ENCODE data around the gene NR4A1.

The NR4A1 gene

GRCh38 chr12:52018433-52019112, 32.7 kb upstream of the NR4A1 start:
- no peak for DNase-seq

GRCh38 chr12:52019113-52019770, 32.0 kb upstream of the NR4A1 start:
- DNase-seq = no peak

GRCh38 chr12:52020539-52021336, 30.5 kb upstream of the NR4A1 start:
- no peak for DNase-seq

GRCh38 chr12:52022841-52023181, 28.4 kb upstream of the NR4A1 start:
- DNase-seq = no peak

- peak; percentile 53 for DNase-seq
Measured at GRCh38 chr12:52023182-52023975, 27.9 kb upstream of the NR4A1 start.

- no peak for DNase-seq
Measured at GRCh38 chr12:52023976-52024688, 27.1 kb upstream of the NR4A1 start.

GRCh38 chr12:52024845-52025230, 26.4 kb upstream of the NR4A1 start:
- no peak for DNase-seq

GRCh38 chr12:52026263-52026662, 25.0 kb upstream of the NR4A1 start:
- no peak for DNase-seq

- DNase-seq = no peak
Measured at GRCh38 chr12:52027085-52027843, 24.0 kb upstream of the NR4A1 start.

GRCh38 chr12:52029685-52030084, 21.6 kb upstream of the NR4A1 start:
- DNase-seq = no peak

GRCh38 chr12:52032446-52032803, 18.8 kb upstream of the NR4A1 start:
- no peak for DNase-seq

GRCh38 chr12:52032804-52033445, 18.3 kb upstream of the NR4A1 start:
- DNase-seq = peak; percentile 83

- no peak for DNase-seq
Measured at GRCh38 chr12:52033446-52034140, 17.6 kb upstream of the NR4A1 start.

- DNase-seq = no peak
Measured at GRCh38 chr12:52035190-52035589, 16.1 kb upstream of the NR4A1 start.

- DNase-seq = no peak
Measured at GRCh38 chr12:52035926-52036325, 15.3 kb upstream of the NR4A1 start.

GRCh38 chr12:52036587-52037171, 14.6 kb upstream of the NR4A1 start:
- peak; percentile 22 for DNase-seq

- DNase-seq = no peak
Measured at GRCh38 chr12:52037248-52037861, 13.9 kb upstream of the NR4A1 start.

GRCh38 chr12:52038447-52038846, 12.8 kb upstream of the NR4A1 start:
- DNase-seq = no peak

GRCh38 chr12:52041035-52041434, 10.2 kb upstream of the NR4A1 start:
- no peak for DNase-seq

- DNase-seq = no peak
Measured at GRCh38 chr12:52041695-52042123, 9.5 kb upstream of the NR4A1 start.
